Measurements from ENCODE around the gene VEGFB.

DNA sequence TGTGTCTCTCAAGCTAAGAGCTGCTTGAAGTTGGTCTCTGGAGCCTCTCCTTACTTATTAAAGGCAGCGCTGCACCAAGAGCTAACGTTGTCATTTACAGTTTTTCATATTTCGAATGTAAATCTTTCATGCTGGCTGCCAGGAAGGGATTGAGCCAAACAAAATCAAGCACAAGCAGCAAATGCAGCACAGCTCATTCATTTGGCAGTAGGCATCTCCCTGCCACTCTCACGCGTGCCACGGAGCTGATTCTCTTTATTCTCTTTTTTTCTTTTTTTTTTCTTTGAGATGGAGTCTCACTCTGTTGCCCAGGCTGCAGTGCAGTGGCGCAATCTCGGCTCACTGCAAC is 1.4 kb upstream of the VEGFB start:
- TF ChIP-seq, protein P1, sequence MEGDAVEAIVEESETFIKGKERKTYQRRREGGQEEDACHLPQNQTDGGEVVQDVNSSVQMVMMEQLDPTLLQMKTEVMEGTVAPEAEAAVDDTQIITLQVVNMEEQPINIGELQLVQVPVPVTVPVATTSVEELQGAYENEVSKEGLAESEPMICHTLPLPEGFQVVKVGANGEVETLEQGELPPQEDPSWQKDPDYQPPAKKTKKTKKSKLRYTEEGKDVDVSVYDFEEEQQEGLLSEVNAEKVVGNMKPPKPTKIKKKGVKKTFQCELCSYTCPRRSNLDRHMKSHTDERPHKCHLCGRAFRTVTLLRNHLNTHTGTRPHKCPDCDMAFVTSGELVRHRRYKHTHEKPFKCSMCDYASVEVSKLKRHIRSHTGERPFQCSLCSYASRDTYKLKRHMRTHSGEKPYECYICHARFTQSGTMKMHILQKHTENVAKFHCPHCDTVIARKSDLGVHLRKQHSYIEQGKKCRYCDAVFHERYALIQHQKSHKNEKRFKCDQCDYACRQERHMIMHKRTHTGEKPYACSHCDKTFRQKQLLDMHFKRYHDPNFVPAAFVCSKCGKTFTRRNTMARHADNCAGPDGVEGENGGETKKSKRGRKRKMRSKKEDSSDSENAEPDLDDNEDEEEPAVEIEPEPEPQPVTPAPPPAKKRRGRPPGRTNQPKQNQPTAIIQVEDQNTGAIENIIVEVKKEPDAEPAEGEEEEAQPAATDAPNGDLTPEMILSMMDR (IDR thresholded peaks at IDR 0.05; ENCODE audit: extremely low read depth in 1 of 2, insufficient read depth in 1 of 2, low read depth in 1 of 2, low read length in 2 of 2), result no peak
- TF ChIP-seq POLR2AphosphoS5 (IDR thresholded peaks at IDR 0.05; ENCODE audit: insufficient read depth, low read depth, low read length) (no peak), POLR2A (IDR thresholded peaks at IDR 0.05; ENCODE audit: low read depth, low read length) (no peak), EZH2 (IDR thresholded peaks at IDR 0.05; ENCODE audit: borderline replicate concordance, low read depth, low read length, severe bottlenecking) (no peak), JUN (IDR thresholded peaks at IDR 0.05; ENCODE audit: borderline replicate concordance, insufficient read depth, insufficient read length, low read depth) (no peak), FOS (IDR thresholded peaks at IDR 0.05; ENCODE audit: borderline replicate concordance, insufficient read depth, low read length) (no peak), MYC (IDR thresholded peaks at IDR 0.05; ENCODE audit: low read depth, low read length) (no peak), GATA2 (IDR thresholded peaks at IDR 0.05; ENCODE audit: insufficient read depth, insufficient read length, low read depth, low read length) (no peak)
- TF ChIP-seq, protein P2, sequence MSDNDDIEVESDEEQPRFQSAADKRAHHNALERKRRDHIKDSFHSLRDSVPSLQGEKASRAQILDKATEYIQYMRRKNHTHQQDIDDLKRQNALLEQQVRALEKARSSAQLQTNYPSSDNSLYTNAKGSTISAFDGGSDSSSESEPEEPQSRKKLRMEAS (IDR thresholded peaks at IDR 0.05; ENCODE audit: insufficient read depth, insufficient read length), result no peak
